Endodermal cell (in vitro differentiated cells): ENCODE data around the gene LYSMD1. TPM values are rescaled to one million over a fixed set of nuclear protein-coding genes. Genes with fewer than 3 reads are reported as not detected.
A peak's percentile ranks its signal among the peaks of the same experiment; 100 is the strongest.

Experiments used
- DNase-seq: peaks from one replicate; pipeline ENCODE4 v3.0.0-alpha.2; 2017
- H3K27ac ChIP-seq: 2 replicates; pipeline ENCODE4 v1.5.1; 2013; ENCODE audit warnings: mild to moderate bottlenecking, low read depth, low read length, moderate library complexity
- H3K27me3 ChIP-seq: 2 replicates; pipeline ENCODE4 v1.6.1; 2013; ENCODE audit warnings: mild to moderate bottlenecking, low read length, moderate library complexity; ENCODE audit not compliant: insufficient read depth, control insufficient read depth, poor library complexity, severe bottlenecking
- H3K36me3 ChIP-seq: 2 replicates; pipeline ENCODE4 v1.7.0; 2013; ENCODE audit warnings: mild to moderate bottlenecking, low read length, moderate library complexity; ENCODE audit not compliant: control insufficient read depth, insufficient read depth
- H3K4me1 ChIP-seq: one replicate; pipeline ENCODE4 v1.7.0; 2013; ENCODE audit warnings: low read length; ENCODE audit not compliant: control insufficient read depth, insufficient read depth
- H3K4me3 ChIP-seq: 2 replicates; pipeline ENCODE4 v1.5.1; 2013; ENCODE audit warnings: mild to moderate bottlenecking, low read length, moderate library complexity
- H3K9ac ChIP-seq: 2 replicates; pipeline ENCODE4 v1.6.1; 2013; ENCODE audit warnings: mild to moderate bottlenecking, low read length, moderate library complexity; ENCODE audit not compliant: poor library complexity, severe bottlenecking; ENCODE audit errors: extremely low read depth
- H3K9me3 ChIP-seq: 2 replicates; pipeline ENCODE4 v1.6.1; 2013; ENCODE audit warnings: mild to moderate bottlenecking, low read length, moderate library complexity; ENCODE audit not compliant: control insufficient read depth
- H3K27ac Mint-ChIP-seq: 2 replicates; pipeline ENCODE4 v1.8.0; 2020; ENCODE audit warnings: mixed read lengths
- H3K27me3 Mint-ChIP-seq: 2 replicates; pipeline ENCODE4 v1.8.0; 2021; ENCODE audit warnings: mild to moderate bottlenecking, mixed read lengths; ENCODE audit not compliant: insufficient read depth
- H3K36me3 Mint-ChIP-seq: 2 replicates; pipeline ENCODE4 v1.8.0; 2020; ENCODE audit warnings: low read depth, mixed read lengths
- H3K4me1 Mint-ChIP-seq: 2 replicates; pipeline ENCODE4 v1.8.0; 2020; ENCODE audit warnings: mixed read lengths
- H3K4me3 Mint-ChIP-seq: 2 replicates; pipeline ENCODE4 v1.8.0; 2020; ENCODE audit warnings: mild to moderate bottlenecking, moderate library complexity, mixed read lengths
- H3K9me3 Mint-ChIP-seq: 2 replicates; pipeline ENCODE4 v1.8.0; 2020; ENCODE audit warnings: mild to moderate bottlenecking, mixed read lengths
- CTCF ChIP-seq: fragments of 200-600 bp; sonication (generic); conservative IDR thresholded peaks from 2 replicates; pipeline ENCODE4 v1.5.0; 2021; ENCODE audit warnings: antibody characterized with exemption, mild to moderate bottlenecking
- WGBS, 2 experiments: methylation state at CpG; one replicate each; pipeline versions ENCODE4 v1.1.5 to v1.1.7; 2013; ENCODE audit warnings: missing lambda C conversion rate in 2 of 2, mixed read lengths in 1 of 2; ENCODE audit not compliant: insufficient coverage in 1 of 2, insufficient read length in 1 of 2; 5-methylcytosine and 5-hydroxymethylcytosine counted together
- total RNA-seq, 2 donors: library from RNA; stranded (reverse); fragmentation: NEBNext Ultra II Directional in 1 of 2; extraction: Animal tissue kit (Norgen Biotek cat#: 25700) in 1 of 2; gene quantifications; 2 replicates in 1 of 2; 3 replicates in 1 of 2; pipeline ENCODE4 v1.2.1, GENCODE V29; 2021

Gene LYSMD1
- total RNA-seq, 2 donors from 2014 or later: 9.1 to 13.0 TPM

- TF ChIP-seq CTCF: no peak
- Mint-ChIP-seq H3K4me1 (peaks cover 18% of the 10 kb centered on the region), H3K27ac (peak overlapping the region; percentile 94), H3K9me3 (no peaks in the 10 kb centered on the region), H3K36me3 (peaks cover 30% of the 10 kb centered on the region), H3K27me3 (no peaks in the 10 kb centered on the region), H3K4me3 (peak overlapping the region; percentile 91)
- 10 to 39% methylated on average over 3 to 15 of the region's 15 CpGs for WGBS, 2 experiments
- peaks cover 29% of the 10 kb centered on the region for H3K36me3 ChIP-seq
- H3K9ac ChIP-seq: peak overlapping the region; percentile 70
- H3K4me1 ChIP-seq: peaks cover 5% of the 10 kb centered on the region
- DNase-seq: no peak
- H3K4me3 ChIP-seq: peak overlapping the region; percentile 95
- no peak overlapping the region for H3K27ac ChIP-seq
- no peaks in the 10 kb centered on the region for H3K27me3 ChIP-seq
- no peaks in the 10 kb centered on the region for H3K9me3 ChIP-seq
Observed at GRCh38 chr1:151166505-151166956, 829 bp upstream of the LYSMD1 start.

- TF ChIP-seq CTCF: no peak
- peak overlapping the region; percentile 91 for H3K4me3 Mint-ChIP-seq
- H3K36me3 ChIP-seq: peaks cover 38% of the 10 kb centered on the region
- DNase-seq: no peak
- no peaks in the 10 kb centered on the region for H3K9me3 Mint-ChIP-seq
- H3K9ac ChIP-seq: peak overlapping the region; percentile 70
- 2 to 3% methylated on average over 6 to 15 of the region's 15 CpGs for WGBS, 2 experiments
- no peaks in the 10 kb centered on the region for H3K9me3 ChIP-seq
- no peaks in the 10 kb centered on the region for H3K27me3 Mint-ChIP-seq
- H3K4me3 ChIP-seq: peak overlapping the region; percentile 95
- H3K4me1 Mint-ChIP-seq: peaks cover 14% of the 10 kb centered on the region
- peaks cover 5% of the 10 kb centered on the region for H3K4me1 ChIP-seq
- peak overlapping the region; percentile 94 for H3K27ac Mint-ChIP-seq
- H3K36me3 Mint-ChIP-seq: peaks cover 39% of the 10 kb centered on the region
- H3K27me3 ChIP-seq: no peaks in the 10 kb centered on the region
- peak overlapping the region; percentile 69 for H3K27ac ChIP-seq
Observed at GRCh38 chr1:151165281-151165737, 393 bp downstream of the LYSMD1 start.

GRCh38 chr1:151164732-151165280, 896 bp downstream of the LYSMD1 start:
- peak overlapping the region; percentile 70 for H3K9ac ChIP-seq

More at GRCh38 chr1:151164732-151165280, 896 bp downstream of the LYSMD1 start:
- Mint-ChIP-seq H3K36me3 (peaks cover 40% of the 10 kb centered on the region), H3K4me3 (peak overlapping the region; percentile 91), H3K4me1 (peaks cover 14% of the 10 kb centered on the region), H3K9me3 (no peaks in the 10 kb centered on the region), H3K27ac (peak overlapping the region; percentile 94), H3K27me3 (no peaks in the 10 kb centered on the region)
- Histone ChIP-seq H3K27me3 (no peaks in the 10 kb centered on the region), H3K4me3 (peak overlapping the region; percentile 95), H3K4me1 (peaks cover 5% of the 10 kb centered on the region), H3K36me3 (peaks cover 38% of the 10 kb centered on the region), H3K9me3 (no peaks in the 10 kb centered on the region), H3K27ac (peak overlapping the region; percentile 42)
- WGBS, 2 experiments: 39 to 44% methylated on average over 8 to 11 of the region's 11 CpGs
- TF ChIP-seq CTCF: no peak
- DNase-seq: peak; percentile 84
